CD4-positive, alpha-beta T cell treated with Interleukin-1 beta for 1 hour (primary cell): ENCODE data around the gene MAGOH.
A peak's percentile ranks its signal among the peaks of the same experiment; 100 is the strongest.

Experiments used
- DNase-seq, 2 donors: peaks; one replicate each; pipeline ENCODE4 v3.0.0-alpha.2; 2020 to 2022

The MAGOH gene

DNA sequence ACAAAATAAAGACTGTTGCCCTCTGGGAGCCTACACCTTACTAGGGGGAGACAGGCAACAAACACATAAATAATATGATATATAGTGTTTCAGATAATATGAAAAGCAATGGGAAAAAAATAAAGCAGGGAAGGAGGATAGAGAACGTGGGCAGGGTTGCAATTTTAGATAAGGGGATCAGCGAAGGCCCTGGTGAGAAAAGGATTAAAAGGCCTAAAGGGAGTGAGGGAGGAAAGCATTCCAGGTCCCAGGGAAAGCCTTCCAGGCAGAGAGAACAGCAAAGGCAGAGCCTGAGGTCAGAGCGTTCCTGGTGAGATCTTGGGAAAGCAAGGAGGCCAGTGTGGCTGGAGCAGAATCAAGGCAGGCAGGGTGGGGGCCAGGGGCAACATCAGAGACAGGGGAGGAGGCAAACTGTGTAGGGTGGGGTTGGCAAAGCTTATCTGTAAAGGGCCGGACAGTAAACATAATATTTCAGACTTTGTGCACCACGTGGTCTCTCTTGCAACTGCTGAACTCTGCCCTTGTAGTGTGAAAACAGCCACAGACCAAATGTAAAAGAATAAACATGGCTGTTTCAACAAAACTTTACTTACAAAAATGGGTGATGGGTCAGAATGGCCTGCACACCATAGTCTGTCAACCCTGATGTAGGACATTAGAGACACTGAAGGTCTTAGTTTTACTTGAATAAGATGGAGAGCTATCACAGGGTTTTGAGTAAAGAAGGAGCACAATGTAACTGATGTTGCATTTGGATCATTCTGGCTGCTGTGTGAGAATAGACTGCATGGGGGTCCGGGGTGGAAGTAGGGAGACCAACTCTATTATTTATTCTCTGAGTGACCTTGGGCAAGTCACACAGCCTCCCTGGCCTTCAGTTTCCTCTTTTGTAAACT is 55.0 kb downstream of the MAGOH start:
- no peak for DNase-seq

DNA sequence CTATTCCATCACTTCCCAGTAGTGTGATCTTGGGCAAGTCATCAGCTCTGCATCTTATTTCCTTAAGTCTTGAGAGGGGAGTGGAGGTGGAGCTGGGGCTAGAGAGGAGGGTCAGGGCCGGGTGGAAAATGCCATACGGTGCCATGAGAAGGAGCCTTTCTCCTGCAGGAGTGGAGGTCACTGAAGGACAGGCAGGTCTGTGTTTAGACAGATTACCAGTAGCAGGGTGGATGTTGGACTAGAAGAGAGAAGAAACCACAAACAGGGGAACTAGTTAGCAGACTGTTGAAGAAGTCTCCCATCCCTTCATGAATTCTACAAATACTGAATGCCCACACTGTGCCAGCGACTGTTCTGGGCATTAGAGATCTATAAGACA is 55.6 kb downstream of the MAGOH start:
- no peak for DNase-seq

DNA sequence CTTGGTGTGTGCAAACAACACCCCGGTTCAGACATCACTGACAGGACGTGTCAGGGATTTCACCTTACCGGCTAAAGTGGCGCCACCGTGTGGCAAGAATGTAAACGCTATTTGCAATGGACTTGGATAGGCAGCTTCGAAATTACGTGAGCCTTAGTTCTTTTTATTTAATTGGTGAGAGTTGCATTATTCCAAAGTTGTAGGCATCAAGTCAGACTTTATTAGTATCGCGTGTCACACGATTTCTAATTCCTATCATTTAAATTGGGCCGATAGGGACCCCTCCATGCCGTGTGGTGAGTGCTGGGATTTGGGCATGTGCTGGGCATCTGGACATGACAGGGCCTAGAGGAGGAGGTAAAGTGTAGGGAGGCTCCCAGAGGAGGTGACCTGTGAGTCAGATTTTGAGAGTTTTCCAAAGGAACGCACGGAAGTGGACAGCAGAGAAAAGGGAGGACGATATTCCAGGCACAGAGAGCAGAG is 56.2 kb downstream of the MAGOH start:
- peak; percentile 78 to 79 for DNase-seq

- DNase-seq, result no peak
Observed at GRCh38 chr1:53180951-53181350, 57.4 kb downstream of the MAGOH start.

DNA sequence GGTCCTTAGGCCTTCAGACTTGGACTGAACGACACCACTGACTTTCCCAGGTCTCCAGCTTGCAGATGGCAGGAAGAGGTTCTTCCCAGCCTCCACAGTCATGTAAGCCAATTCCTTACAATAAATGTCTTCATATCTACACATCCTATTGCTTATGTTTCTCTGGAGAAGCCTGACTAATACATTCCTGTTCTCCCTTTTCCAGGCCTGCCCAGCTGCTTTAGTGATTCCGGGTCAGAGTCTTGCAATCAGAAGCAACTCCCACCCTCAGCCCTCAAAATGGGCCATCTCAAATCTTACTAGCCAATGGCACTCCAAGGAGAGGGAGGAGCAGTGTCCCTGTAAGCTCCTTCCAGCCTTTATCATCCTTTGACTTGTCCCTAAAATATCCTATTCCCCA is 58.1 kb downstream of the MAGOH start:
- no peak for DNase-seq
